NK-92 (cell line): ENCODE measurements around the gene BAIAP2L2.
"Not testable (repeated sequence)": the region's sequence is repeated elsewhere in the genome, so short reads cannot be mapped to it uniquely, and the experiment has no call there.

Experiments
- DNase-seq: peaks from one replicate; lab custom pipeline; 2025; ENCODE audit not compliant: unreplicated experiment; lab: John Stamatoyannopoulos, UW

The BAIAP2L2 gene

DNA sequence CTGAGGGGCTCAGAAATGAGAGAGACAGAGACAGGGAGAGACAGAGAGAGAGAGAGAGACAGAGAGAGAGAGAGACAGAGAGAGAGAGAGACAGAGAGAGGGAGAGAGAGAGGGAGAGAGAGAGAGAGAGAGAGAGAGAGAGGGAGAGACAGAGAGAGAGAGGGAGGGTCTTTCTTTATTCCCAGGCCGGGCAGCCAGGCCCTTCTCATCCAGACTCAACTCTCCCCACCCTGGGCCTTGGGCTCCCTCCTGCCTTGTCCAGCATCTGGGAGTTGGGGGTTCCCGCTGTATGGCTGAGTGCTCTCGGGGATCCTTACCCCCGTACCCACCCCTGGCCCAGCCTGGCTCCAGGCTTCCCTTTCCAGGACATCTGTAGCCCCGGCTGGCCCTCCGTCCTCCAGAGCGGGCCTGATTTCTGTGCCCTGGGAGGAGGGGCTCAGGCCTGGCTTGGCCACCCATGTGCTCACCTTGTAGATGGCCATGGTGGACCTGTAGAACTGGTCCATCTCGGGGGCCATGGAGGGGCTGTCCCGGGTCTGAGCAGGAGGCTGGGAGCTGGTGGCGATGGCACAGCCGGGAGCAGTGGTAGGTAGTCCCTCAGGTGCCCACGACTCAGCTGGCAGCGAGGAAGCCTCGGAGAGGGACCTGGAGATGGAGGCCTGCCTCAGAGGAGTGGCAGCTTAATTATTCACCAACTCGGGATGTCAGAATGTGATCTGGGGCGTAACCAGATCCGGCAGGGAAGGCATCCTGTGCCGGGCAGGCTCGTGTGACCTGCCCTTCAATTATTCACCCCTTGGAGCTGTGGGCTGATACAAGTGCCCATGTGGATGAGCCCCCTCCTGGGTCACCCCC lies at the start of gene BAIAP2L2:
Gene BAIAP2L2 (minus strand): TSS at position 677 of the 855 bp plus-strand sequence. CDS start 159 bp downstream, at position 518.
- no peak for DNase-seq

DNA sequence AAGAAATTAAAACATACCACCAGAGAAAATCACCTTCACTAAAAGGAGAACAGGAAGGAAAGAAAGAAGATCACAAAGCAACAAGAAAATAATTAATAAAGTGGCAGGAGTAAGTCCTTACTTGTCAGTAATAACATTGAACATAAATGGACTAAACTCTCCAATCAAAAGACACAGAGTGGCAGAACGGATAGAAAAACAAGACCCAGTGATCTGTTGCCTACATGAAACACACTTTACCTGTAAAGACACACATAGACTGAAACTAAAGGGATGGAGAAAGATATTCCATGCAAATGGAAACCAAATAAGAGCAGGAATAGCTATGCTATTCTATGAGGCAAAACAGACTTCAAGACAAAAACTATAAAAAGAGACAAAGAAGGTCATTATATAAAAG lies 45.2 kb upstream of the BAIAP2L2 start:
- no peak for DNase-seq

DNA sequence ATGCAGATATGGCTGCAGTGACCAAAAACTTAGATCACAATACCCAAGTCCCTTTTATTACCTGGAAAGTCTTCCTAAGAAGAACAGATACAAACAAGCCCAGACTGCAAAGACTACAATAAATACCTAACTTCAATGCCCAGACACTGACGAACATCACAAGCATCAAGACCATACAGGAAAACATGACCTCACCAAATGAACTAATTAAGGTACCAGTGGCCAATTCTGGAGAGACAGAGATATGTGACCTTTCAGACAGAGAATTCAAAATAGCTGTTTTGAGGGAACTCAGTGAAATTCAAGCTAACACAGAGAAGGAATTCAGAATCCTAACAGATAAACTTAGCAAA lies 44.1 kb upstream of the BAIAP2L2 start:
- not testable (repeated sequence) for DNase-seq

- DNase-seq = no peak
These were observed 43.5 kb upstream of the BAIAP2L2 start for GRCh38 chr22:38153821-38154562.

DNA sequence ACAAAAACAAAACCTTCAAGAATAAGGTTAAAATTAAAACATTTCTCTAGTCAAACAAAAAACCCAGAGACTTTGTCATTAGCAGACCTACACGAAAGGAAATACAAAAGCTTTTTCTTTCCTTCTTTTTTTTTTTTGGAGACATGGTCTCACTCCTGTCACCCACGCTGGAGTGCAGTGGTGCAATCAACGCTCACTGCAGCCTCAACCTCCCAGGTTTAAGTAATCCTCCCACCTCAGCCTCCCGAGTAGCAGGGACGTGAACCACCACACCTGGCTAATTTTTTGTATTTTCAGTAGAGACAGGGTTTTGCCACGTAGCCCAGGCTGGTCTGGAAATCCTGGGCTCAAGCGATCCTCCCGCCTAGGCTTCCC lies 40.6 kb upstream of the BAIAP2L2 start:
- DNase-seq = no peak

- DNase-seq = no peak
These were observed 37.8 kb upstream of the BAIAP2L2 start for GRCh38 chr22:38148245-38148644.

GRCh38 chr22:38146166-38146565 lies 35.7 kb upstream of the BAIAP2L2 start:
- DNase-seq = not testable (repeated sequence)

GRCh38 chr22:38144025-38144405 lies 33.5 kb upstream of the BAIAP2L2 start:
- no peak for DNase-seq

DNA sequence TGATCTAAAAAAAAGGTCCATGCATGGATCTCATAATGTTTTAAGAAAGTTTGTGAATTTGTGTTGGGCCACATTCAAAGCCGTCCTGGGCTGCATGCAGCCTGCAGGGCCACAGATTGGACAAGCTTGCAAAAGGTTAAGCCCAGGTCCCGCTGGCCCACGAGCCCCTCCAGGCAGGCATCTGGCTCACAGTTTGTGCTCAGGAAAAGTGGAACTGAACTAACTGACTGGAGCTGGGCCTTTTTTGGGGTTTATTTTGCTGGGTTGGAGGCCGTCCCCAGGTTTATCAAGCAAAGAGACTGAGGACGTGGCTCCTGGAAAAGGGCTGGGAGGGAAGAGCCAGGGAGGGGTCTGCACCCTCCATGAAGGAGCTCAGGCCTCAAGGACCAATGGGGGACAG lies 32.1 kb upstream of the BAIAP2L2 start:
- DNase-seq = no peak

DNA sequence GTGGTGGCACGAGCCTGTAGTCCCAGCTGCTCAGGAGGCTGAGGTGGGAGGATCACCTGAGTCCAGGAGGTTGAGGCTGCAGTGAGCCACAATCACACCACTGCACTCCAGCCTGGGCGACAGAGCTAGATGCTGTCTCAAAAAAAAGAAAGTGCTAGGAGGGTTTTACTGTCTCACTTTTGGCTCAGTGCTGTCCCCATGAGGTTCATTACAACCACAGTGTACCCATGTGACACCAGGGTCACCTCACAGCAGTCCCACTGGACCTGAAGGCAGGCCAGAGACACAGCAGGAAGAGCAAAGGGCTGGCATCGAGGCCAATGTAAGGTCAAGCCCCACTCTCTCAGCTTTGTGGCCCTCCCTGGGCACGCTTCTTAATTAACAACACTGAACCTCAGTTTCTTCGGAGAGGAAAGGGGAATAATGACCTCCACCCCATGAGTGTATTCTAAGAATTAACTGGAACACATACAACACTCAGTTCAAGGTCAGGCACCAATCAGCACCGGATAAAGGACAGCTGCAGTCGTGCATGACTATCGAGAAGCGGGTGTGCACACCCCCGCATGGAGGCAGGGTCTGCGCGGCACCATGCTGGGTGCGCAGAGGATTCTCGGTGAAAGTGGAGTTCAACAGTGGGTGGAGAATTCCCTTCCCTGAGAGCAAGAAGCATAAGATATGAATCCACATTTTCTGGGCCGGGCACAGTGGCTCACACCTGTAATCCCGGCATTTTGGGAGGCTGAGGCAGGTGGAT lies 30.9 kb upstream of the BAIAP2L2 start:
- no peak for DNase-seq

GRCh38 chr22:38139901-38140300 lies 29.4 kb upstream of the BAIAP2L2 start:
- DNase-seq = no peak

- no peak for DNase-seq
These were observed 28.5 kb upstream of the BAIAP2L2 start for GRCh38 chr22:38138961-38139360.

- no peak for DNase-seq
These were observed 27.6 kb upstream of the BAIAP2L2 start for GRCh38 chr22:38137876-38138687.

DNA sequence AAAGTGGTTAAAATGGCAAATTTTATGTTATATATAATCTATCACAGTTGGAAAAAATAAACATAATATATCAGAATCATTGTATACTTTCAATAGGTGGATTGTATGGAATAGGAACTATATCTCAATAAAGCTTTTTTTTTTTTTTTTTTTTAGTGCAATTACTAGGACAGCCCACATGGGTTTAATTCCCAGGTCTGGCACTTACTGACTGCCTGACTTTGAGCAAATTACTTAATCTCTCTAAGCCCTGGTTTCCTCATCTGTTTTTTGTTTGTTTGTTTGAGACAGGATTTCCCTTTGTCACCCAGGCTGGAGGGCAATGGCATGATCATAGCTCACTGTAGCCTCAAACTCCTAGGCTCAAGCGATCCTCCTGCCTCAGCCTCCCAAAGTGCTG lies 26.1 kb upstream of the BAIAP2L2 start:
- DNase-seq = no peak

- DNase-seq = no peak
These were observed 24.7 kb upstream of the BAIAP2L2 start for GRCh38 chr22:38135133-38135706.

- DNase-seq = no peak
These were observed 22.8 kb upstream of the BAIAP2L2 start for GRCh38 chr22:38133331-38133730.

DNA sequence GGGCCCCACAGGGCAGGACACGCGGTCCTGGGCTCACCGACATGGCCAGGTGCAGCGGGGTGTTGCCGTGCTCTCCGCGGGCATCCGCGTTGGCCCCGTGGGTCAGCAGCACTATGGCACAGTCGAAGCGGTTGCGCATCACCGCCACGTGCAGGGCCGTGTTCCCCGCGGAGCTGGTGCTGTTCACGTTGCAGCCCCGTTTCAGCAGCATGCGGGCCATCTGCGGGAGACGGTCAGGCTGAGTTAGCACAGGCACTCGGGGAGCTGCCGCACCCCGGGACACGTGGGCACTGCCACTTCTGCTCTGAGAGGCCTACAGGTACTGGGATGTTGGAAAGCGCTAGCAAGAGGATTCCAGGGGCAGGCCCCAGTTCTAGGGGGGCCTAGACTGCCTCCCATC lies 22.3 kb upstream of the BAIAP2L2 start:
- DNase-seq = no peak

DNA sequence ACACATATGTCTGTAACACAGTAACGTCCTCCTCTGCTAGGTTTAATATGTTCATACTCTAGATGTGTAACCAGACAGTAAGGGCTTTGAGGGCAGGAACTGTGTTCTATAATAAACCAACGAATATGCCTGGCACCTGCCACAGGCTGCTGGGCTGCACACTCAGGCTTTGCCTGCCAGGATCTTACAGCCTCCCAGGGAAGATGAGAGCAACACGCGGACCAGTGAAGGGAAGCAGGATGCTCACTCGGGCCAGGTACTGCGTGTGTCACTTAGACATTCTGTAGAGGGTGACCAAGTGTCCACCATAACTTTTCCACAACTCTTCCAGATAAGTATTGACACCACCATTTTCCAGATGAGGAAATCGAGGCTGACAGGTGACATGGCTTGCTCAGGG lies 21.7 kb upstream of the BAIAP2L2 start:
- no peak for DNase-seq

- no peak for DNase-seq
These were observed 20.9 kb upstream of the BAIAP2L2 start for GRCh38 chr22:38131399-38131798.

GRCh38 chr22:38129856-38130255 lies 19.4 kb upstream of the BAIAP2L2 start:
- no peak for DNase-seq

GRCh38 chr22:38129021-38129420 lies 18.5 kb upstream of the BAIAP2L2 start:
- no peak for DNase-seq
